DMS53 treated with DMSO at 0.1 percent for 48 hours (cell line): Measurements from ENCODE around the gene HIPK2.

ENCODE experiments used
- DNase-seq: peaks from one replicate; lab custom pipeline; 2025; ENCODE audit not compliant: unreplicated experiment; lab: John Stamatoyannopoulos, UW

Gene HIPK2

DNA sequence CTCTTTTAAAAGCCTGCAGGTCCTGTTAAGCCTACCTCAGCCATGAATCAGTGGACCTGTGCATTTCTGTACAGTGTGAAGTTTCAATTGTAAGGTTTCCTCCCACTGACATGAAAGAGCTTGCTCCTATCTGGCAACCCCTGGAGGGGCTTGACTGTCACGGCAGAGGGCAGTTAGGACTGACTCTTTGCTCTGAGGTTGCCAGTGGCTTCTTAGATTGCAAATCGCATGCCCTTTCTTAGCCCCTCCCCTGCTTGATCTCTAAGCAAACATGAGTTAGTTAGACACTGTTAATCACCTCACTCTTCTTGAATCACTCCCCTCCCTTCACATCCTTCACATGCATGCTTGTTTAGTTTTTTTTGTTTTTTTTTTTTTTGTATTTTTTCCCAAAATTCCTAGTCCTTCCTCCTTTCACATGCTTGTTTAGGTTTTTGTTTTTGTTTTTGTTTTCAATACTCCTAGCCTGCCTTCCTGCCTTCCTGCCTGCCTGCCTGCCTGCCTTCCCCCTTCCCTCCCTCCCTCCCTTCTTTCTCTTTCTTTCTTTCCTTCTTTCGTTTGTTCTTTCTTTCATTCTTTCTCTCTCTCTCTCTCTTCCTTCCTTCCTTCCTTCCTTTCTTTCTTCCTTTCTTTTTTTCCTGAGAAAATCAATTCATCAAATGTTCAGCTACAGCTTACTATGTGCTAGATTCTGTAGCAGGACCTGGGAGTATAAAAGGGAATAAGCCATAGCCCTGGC is 6.0 kb upstream of the HIPK2 start:
- DNase-seq, result no peak

DNA sequence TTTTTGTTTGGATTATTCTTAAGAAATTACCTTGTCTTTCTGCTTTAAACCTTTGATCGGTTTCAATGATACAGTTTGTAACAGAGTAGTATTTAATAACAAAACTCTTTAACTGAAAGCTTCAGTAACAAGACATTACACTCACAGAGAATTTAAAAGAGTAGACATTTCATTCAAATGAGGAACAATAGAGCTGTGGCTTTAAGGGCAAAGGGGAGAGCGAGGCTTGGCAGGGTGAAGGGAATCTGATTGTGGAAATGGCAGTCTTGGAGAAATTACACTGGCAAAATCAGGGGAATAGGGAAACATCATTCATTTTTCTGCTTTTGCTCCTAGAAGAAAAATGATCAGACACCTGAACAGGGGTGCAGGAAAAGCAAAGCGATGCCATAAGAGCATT is 5.1 kb upstream of the HIPK2 start:
- DNase-seq, result no peak

DNA sequence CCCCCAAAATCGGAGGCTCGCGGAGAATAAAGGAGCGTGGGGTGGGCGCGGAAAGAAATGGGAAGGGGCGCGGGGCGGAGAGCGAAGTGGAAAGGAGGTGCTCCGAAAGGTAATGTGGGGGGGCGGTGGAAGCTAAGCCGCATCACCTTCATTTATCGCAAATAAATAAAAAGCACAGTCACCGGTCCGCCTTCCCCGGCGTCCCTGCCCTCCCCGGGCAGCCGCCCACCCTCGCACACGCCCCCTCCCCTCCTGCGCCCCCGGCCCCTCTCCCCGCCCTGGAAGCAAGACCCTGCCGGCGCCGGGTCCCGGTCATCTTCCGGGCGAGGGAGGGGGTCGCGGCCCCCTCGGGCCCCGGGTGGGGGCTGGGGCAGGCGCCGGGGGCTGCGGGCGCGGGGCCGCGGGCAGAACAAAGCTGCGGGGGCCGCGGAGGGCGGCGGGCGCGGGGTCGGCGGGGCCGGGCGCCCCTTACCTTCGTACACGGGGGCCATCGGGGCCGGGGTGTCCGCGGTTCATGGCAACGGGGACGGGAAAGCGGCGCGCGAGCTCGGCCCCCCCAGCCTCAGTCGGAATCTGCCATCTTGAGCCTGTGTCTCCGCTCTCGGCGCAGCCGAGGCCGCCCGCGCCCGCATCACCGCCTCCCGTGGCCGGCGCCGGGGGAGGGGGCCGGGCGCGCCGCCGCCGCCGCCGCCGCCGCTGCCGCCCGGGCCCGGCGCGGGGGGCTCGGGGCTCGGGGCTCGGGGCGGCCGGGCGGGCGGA is 486 bp downstream of the HIPK2 start:
- DNase-seq, result no peak

DNA sequence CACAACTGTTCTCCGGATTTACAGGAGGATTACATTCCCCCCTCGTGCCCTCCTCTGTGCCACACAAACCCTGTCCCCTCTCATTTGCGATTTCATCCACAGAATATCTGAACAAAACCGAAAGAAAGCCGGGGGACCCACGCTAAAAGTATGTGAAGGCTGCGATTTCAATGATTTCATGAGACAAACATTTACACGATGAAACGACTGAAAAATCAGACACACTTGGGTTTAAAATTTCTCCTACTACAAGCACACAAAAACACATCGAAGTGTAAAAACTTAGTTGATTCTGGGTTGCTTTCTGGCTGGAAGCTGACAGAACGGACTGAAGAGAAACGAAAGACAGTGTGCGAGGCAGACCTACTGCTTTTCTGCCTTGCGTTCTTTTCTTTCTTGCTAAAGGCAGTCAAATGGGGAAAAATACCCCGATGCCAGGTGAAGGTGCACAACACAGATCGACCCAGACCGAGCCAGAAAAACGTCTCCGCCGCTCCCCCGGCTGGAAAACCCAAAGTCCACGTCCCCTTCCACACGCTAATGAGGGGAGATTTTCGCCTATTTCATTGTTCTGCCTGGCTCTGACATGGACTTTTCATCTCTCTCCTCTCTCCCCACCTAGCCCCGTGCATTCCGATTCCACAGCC is 1.2 kb downstream of the HIPK2 start:
- peak; percentile 72 for DNase-seq

DNA sequence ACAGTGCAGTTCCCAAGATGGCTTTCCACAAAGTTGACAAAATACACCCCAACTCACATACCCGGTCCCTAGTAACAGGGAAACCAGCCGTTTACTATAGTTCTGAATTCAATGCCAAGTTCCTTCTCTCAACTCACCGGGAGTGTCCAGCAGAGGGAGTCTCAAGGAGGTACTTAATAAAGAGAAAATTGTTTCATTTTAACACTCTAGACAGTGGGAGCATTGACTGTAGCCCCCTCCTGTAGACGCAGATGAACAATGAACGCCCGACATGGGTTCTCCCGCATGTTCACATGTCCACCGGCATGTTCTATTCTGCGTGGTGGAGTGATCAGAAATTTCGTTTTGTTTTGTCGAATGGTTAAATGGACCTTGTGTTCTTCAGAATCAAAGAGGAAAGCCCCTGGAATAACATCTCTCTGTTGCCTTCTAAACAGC is 1.9 kb downstream of the HIPK2 start:
- peak; percentile 61 for DNase-seq

DNA sequence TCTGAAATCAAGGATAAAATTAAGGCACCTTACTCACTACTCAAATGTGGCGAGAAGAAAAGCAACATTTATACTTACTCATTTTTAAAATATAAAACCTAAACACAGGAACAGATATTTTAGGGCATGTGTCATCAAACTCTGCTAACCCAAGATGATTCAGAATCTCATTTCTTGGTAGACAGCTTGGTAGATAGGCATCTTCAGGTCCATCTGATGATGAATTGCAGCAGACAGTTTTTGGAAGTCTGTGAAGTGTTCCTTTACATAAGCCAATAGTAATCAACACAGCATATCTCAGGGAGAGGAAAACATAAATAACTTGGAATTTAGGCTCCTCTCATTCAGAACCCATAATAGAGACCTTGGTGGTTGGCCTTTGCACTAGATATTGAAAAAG is 3.4 kb downstream of the HIPK2 start:
- DNase-seq, result no peak

DNA sequence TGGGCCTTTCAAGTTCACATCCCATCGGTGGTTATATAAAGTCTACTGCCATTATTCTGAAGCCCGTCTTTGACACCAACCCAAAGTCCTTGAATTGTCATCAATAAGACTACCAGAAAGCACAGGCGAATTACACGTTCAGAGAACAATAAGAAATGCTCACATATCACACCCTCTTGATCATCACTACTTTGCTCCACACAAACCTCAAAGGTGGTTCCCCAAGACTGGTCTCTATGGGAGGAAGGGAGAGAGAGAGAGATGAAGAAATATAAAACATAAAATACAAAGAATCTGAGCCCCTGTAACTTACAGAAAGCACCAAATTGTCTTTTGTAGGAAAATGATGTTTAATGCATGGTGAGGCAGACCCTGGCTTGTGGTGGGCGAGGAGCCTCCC is 4.4 kb downstream of the HIPK2 start:
- DNase-seq, result no peak

DNA sequence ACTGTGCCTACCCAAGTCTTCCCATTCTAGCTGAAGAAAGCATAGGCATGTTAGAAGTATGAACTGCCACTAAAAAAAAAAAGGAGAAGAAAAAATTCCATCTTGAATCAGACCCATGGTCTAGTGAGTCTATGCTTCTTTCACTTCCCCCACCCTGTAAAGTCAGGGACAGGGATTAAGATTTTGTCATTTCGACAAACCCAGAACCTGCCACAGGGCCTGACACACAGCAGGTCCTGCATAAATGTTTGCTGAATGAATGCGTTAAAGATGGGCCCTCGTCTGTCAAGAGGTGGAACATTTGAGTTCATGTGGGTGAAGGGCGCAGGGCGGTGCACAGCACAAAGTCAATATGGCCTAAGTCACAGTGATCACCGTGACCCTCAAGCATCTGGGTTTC is 4.9 kb downstream of the HIPK2 start:
- DNase-seq, result no peak

DNA sequence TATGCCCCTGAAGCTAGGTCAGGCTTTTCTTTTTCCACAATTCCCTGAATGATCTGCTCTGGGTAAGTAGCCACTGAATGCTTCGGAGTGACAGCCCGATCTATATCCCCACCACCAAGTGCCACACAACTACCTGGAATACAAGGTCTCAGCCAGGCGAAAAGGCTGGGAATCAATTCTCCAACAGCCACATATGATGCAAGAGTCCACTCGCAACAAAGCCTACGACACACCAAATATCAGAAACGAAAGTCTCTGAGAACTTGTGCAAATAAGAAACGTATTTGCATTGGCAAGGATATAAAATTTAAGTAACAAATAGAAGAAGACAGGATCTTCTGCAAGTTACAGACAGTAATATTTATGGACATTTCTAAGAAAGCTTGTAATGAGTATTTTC is 5.7 kb downstream of the HIPK2 start:
- no peak for DNase-seq

DNA sequence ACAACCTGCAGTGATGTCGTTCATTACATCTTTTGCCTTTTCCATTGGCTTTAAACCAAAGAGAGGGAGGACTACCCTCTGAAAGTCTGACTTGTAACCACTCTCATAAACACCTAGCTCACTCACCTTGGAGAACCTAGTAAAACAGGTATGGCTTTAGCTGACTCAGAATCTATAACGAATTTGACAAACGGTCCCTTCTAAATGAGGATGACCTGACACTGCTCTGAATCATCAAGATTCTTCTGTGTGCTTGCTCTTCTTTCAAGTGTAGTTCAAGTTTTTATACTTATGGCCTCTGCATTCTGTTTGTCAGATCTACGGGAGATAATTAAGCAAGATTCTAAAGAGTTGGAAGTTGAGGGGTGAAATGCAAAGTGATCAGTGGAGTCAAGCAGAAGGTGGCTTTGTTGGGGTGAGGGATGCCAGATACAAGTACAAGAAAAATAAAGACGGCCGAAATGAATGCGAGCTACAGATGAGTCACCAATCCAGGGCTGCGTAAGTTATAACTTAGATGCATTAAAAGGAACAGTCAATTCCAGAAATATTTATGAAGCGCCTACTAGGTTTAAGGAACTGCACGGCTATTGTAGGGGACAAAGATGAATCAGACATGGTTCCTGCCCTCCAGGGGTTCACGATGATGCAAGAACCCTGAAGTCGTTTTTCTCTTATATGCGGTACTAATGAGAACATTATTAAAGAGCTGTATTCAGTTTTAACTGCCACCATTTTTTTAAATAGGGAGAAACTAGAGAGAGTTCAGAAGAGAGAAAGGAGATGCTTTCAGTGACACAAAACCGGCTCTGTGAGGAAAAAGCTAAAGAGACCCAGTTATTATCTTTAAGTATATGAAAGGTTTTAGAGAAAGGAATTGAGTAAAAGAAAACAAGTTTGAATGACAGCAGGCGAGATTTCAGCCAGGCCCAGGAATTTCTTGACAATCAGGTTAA is 6.5 kb downstream of the HIPK2 start:
- DNase-seq, result no peak

DNA sequence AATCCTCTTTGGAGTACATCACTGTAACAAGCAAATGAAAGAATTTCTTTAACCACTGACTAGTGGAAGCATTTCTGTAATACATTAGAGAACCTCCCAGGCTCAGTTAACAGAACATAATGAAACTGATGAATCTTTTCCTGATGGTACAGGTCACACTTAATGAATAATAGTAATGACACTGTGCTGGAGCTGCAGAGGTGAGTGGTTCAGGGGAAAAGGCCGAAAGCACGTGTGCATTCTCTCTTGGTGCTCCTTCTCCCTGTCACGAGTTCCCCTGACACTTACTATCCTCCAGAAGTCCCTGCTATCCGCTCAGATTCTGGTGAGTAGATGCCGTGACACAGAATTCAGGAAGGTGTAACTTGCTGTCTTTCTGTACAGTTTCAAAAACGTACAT is 8.0 kb downstream of the HIPK2 start:
- no peak for DNase-seq

DNA sequence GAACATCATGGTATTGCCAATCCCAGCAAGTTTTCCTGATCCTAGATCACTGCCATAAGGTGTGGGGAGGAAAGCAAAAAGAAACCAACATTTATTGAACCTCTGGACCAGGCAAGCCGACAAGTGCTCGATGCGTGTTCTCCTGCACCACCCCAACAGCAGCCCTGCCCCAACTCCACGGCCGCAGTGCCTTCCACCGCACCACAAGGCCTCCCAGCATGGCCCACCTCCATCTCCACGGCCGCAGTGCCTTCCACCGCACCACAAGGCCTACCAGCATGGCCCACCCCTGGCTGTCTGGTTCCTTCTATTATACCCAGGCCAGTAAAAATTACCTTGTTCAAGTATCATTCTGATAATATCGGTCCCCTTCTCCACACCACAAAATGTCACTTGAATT is 8.7 kb downstream of the HIPK2 start:
- DNase-seq, result no peak

DNA sequence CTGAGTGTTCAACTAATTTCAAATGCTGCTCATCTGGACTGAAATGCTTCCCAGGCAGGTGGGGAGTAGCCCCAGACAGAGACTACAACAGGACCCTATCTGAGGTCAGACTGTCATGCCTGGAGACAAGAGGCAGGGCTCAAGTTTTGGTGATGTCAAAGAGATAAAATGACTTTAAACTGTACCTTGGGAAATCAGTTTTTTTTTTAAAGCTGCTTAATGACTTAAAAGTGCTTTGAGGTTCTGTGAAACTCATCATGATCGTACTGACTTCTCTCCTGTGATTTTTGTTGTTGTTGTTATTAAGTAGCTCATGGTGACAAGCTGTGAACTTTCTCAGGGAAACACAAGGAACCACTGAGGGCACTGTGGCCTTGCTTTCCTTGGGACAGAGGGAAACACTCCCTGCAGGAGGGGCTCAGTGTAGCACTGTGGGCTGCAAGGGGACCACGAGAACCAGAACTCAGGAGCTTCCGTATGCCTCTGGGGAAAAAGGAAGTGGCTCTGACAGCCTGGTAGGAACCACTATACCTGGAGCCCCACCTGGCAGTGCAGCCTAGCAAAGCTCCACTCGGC is 9.5 kb downstream of the HIPK2 start:
- DNase-seq, result no peak

DNA sequence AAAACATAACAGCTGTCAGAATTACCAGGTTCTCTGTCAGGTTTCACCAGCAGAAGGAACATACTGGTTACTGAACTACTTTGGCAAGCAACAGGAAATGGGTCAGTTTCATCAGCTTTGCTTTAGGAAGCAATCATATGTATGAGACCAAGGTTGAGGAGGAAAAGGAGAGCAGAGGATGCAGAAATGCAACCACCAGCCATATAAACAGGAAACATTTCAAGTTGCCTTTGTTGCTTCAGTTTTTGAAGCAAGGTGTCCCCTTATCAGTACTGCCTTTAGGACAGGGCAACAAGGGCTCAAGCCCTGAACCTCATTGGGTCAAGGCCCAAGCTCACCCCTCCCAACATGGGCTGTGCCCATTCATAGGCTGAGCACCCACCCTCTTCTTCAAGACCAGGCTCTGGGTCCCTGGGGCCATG is 10.2 kb downstream of the HIPK2 start:
- DNase-seq, result no peak

DNA sequence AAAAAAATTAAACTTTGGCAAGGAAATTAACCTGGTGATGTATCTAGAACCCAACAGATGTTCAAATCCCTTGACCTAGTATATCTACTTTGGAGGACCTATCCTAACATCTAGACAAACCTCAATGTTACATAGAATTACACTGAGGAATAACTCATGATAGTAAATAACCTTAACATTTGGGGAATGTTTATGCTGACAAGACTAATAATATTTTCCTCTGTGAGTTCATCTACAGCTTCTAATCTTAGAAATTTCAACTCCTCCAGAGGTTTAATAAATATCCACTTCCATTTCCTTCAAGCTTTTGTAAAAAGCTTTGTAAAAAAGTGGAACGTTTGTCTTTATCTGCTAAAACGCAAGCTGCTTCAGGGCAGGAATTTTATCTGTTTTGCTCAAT is 12.7 kb downstream of the HIPK2 start:
- DNase-seq, result no peak

DNA sequence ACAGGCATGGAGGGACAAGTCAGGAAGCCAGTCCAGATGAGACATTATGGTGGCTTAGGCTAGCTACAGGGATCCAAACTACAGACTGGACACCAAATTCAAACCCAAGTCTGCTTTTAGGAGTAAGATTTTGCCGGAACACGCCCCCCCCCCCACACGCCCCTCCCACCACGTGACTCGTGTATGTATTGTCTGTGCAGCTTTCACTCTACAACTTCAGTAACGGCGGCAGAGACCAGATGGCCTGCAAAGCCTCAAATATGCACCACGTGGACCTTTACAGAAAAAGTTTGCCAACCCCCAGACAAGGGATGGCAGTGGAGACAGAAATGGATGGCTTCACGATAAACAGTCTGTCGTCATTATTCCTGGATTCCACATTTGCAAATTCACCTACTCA is 14.5 kb downstream of the HIPK2 start:
- DNase-seq, result no peak

DNA sequence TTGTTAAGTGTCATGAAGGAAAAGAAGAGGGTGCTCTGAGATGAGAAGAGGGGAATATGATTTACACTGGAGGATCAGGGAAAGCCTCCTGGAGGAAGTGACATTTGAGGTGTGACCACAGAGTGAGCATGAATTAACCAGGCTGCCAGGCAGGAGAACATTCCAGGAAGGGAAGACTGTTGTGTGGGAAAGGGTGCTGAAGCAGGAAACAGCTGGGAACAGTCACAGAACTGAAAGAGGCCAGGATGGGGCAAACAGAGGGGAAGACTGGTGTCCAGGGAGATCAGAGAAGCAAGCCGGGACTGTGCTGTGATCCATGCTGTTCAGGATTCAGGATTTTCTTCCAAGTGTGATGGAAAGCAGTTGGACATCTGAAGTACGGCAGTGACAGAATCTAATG is 14.9 kb downstream of the HIPK2 start:
- DNase-seq, result peak; percentile 19

DNA sequence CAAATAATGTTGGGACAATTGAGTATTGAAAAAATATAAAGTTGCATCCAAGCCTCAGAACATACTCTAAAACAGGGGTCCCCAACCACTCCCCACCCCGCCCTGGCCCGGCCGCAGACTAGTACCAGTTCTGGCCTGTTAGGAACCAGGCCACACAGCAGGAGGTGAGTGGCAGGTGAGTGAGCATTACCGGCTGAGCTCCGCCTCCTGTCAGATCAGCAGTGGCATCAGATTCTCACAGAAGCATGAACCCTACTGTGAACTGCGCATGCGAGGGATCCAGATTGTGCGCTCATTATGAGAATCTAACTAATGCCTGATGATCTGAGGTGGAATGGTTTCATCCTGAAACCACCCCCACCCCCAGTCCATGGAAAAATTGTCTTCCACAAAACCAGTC is 19.4 kb downstream of the HIPK2 start:
- DNase-seq, result peak; percentile 41

DNA sequence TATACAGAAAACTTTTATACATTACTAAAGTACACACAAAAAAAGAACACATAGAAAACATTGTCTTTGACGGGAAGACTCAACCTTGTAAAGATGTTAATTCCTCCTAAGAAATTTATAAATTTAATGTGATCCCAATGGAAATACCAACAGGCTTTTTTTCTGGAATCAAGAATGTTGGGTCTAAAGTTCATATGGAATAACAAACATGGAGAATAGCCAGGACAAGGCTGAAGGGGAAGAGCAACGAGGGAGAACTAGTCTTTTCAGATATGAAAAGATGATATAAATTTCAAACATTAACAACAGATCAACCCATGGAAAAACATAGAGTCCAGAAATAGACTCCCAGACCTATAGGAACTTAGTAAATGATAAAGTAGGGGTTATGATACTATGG is 19.8 kb downstream of the HIPK2 start:
- DNase-seq, result no peak

DNA sequence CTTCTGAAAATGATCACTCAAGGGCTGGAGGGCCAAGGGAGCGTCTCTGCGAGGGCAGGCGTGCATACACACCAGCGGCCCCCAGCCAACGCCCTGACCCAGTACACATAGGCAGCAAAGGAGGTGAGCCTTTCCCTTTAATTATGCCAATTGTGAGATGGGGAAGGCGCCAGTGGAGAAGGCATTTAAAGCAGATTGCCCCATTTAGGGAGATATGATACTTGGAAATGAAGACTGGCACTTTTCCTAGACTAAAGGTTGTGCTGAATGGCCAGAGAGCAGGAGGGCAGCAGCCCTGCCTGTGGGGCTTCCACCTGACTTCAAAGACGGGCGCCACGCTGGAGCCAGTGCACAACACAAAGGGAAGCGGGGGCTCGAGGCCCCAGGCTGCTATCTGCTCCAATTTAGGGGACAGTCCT is 24.1 kb downstream of the HIPK2 start:
- DNase-seq, result no peak
